NCI-H2107 (cell line): Measurements from ENCODE around the gene ZIC1.

Experiments used
- DNase-seq: peaks from one replicate; lab custom pipeline; 2025; lab: John Stamatoyannopoulos, UW

Gene ZIC1

DNA sequence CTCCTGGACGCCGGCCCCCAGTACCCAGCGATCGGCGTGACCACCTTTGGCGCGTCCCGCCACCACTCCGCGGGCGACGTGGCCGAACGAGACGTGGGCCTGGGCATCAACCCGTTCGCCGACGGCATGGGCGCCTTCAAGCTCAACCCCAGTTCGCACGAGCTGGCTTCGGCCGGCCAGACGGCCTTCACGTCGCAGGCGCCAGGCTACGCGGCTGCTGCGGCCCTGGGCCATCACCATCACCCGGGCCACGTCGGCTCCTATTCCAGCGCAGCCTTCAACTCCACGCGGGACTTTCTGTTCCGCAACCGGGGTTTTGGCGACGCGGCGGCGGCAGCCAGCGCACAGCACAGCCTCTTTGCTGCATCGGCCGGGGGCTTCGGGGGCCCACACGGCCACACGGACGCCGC is 956 bp downstream of the ZIC1 start:
- no peak for DNase-seq

DNA sequence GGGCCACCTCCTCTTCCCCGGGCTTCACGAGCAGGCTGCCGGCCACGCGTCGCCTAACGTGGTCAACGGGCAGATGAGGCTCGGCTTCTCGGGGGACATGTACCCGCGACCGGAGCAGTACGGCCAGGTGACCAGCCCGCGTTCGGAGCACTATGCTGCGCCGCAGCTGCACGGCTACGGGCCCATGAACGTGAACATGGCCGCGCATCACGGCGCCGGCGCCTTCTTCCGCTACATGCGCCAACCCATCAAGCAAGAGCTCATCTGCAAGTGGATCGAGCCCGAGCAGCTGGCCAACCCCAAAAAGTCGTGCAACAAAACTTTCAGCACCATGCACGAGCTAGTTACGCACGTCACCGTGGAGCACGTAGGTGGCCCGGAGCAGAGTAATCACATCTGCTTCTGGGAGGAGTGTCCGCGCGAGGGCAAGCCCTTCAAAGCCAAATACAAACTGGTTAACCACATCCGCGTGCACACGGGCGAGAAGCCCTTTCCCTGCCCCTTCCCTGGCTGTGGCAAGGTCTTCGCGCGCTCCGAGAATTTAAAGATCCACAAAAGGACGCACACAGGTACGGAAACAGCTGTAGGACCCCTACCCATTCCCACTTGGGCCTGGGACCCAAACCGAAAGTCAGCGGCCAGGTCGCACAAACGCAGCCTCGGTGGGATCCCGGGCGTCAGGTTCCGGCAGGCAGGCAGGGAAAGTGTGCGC is 1.5 kb downstream of the ZIC1 start:
- DNase-seq: no peak

DNA sequence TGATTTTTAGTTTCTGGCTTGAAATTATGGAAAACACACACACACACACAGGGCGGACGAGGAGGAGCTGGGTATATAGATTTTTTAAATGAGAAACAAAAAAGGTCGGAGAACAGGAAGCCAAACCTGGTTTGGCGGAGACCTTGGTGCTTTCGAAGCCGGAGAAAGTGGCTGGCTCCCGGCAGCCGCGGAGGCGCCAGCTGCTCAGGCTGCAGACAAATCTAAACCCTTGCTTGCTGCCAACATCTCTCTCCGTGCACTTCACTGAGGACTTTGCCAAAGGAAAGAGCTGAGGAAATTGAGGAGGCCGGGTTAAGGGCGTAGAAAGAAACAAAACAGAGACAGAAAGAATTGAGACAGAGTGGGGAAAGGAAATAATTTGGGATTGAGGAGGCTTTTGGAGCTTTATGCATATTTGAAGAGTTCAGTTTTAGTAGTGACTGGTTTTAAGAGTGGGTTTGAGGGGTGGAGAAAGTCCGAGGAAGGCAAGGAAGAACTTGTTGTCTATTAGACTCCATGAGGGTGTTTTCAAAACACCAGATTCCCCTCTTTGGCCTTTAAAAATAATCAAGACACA is 2.2 kb downstream of the ZIC1 start:
- DNase-seq: no peak

DNA sequence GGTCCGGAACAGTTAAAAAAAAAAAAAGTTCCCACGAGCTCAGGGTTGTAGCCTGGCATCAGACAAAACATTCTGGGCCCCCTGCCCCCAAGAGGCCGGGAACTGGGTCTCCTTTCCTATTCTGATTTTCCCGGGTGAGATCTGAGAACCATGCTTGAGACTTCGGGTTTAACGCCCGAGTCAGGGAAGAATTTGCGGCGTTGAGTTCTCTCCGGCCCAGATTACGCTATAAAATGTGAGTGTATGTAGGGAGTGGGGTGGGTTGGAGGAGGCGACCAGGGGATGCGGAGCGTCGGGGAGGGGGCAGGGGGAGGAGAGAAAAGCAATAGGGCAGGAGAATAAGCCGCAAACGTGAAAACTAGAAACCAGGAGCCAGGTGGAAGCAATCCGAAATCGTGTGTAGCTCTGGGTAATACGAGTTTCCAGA is 2.7 kb downstream of the ZIC1 start:
- DNase-seq: no peak

DNA sequence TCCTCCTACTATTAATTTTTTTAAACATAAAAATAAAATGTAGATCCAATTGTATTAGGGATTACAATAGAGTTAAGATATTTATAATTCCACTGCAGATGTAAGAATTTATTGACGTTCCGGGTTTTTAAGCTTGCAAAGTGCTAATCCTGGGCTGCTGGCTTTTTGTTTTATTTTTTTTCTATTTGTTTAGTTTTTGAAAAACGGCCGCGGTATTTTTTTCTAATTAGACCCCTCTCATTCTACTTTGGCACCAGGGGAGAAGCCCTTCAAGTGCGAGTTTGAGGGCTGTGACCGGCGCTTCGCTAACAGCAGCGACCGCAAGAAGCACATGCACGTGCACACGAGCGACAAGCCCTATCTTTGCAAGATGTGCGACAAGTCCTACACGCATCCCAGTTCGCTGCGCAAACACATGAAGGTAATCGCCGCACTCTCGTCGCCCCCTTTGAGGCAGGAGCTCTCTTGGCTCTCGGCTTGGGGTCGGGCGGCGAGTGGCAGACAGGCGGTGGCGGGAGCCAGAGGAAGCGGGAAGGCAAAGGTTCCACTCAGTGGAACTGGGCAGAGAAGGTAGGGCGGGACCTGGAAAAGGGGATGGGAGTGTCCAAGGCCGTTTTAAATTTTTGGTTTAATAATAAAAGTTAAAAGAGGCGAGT is 3.2 kb downstream of the ZIC1 start:
- no peak for DNase-seq

DNA sequence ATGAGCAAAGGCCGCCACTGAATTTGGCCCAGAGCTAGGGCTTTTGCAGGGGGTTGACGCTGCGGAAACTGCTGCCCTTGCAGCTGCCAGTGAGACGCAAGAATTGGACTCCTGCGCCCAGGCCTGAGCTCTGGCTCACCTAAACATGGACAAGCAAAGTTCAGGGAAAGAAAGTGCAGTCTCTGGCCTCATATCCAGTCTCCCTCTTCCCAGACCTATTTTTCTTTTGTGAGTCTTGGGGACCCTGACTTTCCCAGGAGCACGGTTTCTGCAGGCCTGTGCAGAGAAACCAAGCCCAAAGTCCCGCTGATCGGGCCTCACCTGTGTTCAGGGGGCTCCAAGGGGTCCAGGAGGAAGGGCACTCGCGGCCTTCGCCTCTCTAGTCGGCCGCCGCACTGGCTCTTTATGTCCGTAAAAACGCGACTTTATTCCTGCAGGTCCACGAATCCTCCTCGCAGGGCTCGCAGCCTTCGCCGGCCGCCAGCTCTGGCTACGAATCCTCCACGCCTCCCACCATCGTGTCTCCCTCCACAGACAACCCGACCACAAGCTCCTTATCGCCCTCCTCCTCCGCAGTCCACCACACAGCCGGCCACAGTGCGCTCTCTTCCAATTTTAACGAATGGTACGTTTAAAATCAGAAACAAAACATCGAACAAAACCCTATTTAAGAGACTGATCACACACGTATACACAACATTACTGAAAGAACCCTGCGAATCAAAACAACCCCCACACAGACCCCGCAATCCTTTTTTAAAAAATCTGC is 3.9 kb downstream of the ZIC1 start:
- no peak for DNase-seq

DNA sequence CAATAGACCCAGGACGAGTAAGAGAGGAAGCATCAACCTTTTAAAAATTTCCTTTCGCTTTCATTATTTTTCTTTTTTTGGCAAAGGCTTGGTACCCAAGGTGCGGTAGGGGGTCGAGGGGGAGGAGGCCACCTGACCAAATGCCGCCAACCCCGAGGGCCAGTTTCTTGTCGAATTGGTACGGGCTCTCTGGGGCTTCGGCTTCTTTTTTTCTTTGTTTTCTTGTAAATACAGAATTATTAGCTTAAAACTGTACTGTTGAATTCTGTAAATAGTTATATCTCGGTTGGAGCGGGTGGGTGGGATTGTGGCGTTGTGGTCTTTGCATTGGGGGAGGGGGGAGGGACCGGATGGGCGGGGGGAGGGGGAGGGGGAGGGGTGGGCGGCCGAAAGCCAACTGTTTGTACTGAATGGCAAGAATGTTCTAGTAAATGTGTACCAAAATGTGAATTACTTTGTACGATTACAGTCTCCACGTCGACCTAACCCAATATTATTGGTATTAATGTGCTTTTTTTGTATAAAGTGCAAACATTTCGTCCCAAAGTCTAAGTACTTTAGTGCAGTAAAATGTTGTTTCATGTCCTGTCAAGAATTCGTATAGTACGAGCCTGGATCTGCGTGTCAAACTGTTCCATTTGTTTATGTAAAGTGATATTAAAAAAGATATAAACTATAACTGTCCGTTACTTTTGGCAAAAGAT is 4.7 kb downstream of the ZIC1 start:
- no peak for DNase-seq

DNA sequence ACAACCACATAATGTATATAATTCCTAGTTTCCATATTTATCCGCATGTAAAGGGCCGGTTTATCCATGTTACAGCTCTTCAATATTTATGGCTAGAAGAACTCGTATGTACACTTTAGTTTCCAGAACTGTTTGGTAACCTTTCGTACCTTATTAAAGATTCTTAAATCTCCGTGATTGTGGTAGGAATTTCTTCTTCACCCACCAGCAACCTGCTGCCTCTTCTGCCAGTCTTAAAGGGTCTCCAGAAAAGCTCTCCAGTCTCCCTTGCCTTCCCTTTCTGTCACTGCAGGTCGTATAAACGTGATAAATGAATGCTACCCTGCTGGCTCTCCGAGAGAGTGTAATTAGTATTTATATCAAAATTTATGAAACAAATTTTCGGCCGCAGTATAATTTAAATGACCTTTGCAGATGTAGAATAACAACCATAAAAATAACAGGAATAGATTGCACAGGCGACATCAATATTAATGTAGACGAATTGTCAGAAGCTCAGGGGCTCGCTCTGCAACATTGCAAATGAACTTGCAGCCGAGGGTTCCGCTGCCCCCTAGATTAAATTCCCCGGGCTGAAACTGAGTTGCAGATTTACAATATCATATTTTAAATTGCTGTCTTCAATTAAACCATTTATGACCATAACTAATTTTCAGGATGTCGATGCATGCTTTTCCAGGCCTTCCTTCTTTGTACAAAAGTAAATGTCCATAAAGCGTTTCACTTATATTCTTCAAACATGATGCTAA is 5.4 kb downstream of the ZIC1 start:
- DNase-seq: no peak

DNA sequence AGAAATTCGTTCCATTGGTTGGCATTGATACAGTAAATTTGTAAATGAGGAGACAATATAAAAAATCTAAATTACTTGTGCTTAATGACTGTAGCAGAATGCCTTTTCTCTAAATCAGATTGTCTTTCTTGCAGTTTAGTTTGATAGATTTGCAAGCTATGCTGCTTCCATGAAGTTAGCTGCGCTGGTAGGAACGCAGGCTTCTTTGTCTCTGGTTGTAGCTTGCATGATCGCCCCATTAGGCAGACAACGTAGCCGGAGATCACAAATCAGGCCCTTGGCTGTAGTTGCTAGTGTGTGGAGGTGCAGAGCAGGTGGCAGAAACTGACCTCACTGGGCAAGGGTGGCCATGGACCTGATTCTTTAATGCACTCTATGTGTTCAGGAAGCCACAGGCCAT is 6.1 kb downstream of the ZIC1 start:
- no peak for DNase-seq

DNA sequence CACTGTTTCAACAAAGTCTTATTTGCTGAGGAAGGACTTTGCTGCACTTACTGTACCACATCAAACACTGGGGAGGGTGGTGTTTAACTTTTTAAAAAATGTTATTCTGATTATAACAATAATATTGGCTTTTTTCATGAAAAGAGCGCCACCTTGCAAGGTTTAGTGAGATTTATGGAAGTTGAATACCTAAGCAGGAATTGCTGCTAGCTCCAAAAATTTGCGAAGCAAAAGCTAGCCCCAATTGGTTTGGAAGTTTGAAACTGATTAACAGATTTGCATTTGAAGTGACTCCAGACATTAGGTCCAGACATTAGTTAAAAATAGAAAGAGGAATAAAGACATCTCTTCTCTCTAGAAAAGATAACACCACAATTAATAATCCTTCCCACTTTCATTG is 6.7 kb downstream of the ZIC1 start:
- DNase-seq: no peak

DNA sequence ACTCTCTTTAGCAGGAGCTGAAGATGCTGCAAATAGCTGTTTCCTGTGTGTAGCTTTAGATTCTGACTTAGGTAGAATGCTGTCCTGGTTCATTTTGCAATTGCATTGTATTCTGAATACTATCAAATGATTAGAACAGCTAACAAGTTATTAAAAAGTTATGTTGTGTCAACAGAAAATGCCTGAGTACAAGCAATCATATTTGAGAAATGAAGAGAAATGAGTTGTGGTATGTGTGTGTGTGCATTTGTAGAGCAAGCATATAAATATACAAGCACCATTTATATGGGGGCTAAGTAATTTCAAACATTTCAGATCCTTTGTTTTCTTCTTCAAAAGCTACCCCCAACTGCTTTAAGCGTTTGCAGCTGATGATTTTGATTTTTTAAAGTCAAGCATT is 7.8 kb downstream of the ZIC1 start:
- no peak for DNase-seq

DNA sequence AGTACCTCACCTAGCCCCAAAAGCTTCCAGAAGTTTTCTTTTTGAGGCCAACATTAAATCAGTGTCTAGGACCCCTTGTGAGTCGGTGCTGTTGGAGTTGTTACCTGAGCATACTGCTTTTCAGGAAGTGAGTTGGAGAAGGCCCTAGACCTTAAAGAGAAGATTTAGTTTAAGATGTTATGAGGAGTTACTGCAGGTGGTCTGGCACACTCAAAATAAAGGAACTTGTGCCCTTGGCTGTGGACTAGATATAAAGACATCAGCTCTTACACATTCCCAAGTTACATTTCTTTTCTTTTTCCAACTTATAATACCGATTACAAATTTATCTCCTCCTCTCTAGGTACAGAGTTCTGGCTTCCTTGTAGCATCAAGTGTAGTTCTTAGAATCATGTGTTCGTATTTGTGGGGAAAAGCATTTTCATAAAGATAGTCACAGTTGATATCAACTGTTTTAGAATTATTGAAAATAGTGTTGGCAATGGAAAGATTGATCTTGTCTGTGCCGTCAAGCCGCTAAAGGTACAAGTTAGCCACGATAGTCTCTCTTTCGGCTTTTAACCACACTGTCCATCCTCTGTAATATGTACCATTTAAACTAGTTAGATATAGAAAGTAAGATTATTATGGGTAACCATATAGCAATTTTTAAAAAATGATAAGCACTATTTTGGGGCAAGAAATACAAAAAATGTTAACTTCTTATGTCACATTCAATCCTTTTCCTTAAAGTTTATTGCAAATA is 8.6 kb downstream of the ZIC1 start:
- DNase-seq: no peak

DNA sequence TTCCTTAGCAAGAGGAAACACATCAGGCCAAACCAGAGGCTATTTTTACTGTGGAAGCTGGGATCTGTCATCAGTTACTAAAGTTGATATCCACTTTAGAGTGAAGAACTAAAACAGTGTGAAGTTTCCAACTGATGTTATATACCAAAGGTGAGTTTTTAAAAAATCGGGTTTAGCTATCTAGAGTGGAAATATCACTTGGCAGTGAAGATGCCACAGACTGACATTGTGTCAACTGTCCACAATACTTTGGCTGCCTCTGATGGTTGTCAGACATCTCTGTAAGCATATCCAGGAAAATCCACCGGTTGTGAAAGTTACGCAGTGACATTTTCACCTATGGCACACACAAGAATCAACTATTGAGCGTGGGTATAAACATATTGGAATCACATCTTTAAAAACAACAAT is 9.2 kb downstream of the ZIC1 start:
- DNase-seq: no peak

DNA sequence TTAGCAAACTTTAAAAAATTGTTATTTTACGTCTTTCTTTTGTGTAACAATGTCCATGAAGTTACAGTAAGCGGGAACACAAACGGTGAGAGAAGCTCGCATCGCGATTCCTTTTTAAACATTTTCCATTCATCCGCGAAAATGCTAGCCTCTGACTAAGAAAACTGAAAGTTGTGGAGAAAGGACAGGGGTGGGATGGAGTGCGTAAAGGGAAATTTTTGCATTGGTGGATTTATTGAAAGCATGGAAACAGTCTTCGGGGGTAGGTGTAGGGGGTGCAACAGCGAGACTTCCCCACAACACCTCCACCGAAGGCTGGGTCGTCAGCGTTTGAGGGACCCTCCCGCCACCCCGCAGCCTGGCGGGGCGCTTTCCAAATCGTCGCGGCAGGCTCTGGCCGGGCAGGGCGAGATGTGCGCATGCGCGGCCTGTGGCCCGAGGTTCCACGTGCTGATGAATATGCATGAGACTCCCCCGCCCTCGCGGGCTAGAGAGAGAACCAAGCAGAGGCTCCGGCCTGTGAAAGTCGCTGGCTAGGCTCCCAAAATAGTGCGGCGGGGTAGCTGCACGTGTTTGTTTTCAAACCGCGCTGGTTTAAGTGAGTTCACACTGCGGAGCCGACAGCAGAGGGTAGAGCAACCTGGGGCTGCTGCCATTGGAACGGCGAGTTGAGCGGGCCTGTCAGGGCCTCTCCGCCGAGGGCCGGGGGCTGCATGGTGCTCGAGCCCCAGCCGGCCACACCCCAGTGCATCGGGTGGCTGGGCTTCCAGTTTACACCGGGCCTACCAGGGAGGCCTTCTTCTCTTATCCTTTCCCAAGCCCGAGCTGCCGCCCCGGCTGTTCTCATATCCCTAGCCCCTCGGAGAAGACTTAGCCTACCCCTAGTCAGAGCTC is 9.9 kb downstream of the ZIC1 start:
- DNase-seq: no peak

DNA sequence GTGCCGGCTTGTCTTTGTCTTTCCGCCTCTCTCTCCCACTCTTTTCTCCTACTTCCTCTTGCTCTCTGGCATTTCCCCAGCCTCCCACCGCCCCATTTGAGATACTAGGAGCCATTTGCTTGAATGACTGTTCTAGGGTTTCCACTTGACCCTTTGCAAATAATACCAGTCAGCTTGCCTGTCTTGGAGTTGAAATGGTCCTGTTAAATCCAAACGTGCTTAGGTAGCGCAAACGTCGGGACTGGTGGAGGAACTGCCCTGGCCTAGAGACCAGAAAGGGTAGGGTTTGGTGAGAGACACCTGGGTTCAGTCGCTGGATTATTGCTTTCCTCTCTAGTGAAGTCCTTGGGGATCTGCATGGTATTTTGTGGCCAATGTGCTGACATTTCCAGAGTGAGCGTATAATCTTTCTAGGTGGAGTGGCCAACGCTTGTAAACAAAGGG is 10.6 kb downstream of the ZIC1 start:
- no peak for DNase-seq

DNA sequence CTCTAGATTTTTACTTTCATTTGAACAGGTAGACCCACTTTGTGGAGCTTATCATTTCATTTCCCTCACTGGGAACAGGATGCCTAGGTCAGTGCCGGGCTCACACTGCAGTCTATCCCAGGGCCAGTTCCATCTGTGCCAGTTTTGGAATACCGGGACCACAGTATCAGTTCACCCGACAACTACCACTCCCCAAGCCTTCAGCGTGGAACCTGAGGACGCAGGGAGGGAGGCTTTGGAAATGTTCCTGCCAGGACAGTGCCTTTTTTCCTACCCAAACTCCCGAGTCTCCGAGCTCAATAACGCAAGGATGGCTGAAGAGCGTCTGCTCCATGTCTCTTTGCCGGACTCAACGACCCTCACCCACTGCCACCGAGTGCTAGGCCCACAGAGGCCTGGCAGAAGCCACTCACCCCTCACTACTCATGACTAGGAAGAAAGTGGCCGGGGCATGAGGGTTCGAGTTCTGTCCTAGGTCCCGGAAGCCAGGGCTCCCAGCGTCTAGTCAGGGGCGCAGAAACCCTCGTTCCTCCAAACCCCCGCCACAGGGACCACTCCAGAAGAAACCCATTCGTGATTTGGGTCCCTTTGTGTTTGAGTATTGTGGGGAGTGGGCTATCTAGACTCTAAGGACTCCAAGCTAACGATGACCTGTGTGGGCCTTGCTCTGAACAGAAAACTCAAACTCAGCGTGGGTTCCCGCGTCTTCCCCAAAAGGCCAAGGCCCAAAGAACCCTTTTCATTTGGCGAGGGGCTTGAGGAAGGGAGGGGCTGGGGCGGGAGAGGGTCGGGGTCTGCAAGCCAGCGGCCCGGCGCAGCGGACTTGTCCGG is 11.4 kb downstream of the ZIC1 start:
- DNase-seq: no peak

DNA sequence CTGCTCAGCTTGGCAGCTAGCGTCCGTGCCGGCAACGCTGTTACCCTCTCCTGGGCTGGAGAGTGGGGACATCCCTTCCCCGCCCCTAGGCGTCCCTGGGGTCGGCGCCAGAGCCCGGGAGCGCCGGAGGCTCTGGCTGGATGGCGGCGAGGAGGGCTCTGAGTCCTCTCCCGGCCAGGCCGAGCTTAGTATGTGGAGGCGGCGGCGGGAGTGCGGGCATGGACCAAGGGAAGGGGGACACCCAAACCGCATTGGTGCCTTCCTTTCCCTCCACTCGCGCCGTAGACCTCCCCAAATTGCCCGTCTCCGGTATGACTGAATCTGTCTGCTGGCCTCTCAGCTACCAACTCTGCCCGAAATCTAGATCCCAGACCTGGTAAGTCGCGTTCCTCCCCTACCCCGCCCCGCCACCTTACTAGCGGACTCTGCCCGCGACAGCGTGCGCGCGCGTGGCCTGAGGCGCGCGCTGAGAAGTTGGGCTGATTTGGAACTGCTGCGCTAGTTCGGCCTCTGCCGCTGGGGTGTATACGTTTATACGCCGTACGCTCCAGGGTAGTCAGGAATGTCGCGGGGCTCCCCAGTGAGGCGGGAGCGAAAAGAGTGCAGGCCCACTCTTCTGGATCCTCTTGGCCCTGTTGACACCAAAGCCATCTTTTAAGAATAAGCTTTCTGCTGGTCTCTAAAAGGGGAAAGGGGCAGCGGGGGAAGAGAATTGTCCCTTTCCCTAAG is 12.2 kb downstream of the ZIC1 start:
- no peak for DNase-seq

DNA sequence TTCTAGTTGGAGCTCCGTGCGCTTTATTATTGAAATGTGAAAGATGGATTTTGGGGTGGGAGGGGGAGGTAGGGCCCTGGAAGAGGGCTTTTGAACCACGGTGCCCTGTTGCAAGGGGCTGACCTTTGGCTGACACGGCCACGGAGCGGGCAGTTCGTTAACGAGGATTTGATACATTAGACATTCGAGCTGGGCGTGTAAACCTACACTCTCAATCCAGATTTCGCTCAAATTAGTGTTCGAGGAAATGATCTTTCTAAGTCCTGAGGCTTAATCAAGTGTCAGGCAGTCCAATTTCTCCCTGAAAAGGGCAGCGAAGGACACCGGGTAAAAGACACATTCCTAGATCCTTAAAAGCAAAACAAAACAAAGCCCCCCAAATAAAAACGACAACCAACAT is 13.0 kb downstream of the ZIC1 start:
- no peak for DNase-seq
